ENCODE data around the gene ATP6V0E2. TPM values are rescaled to one million over a fixed set of nuclear protein-coding genes. Genes with fewer than 3 reads are reported as not detected.

Gene ATP6V0E2
- total and polyA plus RNA-seq, 3 donors from 2014 or later: 14.0 to 37.1 (median 30.3) TPM

DNA sequence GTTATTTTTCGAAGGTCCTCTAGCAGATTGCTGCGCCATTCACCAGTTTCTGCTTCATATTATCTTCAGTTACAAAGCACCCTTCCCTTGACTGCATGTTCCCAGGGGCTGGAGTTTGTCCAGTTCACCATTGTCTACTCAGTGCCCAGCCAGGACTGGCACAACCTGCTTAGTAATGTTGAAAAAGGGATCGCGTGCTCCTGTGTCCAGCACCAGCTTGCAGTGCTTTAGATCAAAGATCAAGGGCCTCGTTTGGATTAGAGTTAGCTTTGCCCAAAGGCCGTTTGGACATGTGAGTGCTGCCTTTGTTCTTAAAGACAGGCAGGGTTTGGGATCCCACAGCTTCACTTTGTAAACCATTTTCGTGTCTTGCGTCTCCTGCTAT lies 867 bp downstream of the ATP6V0E2 start:
- intact Hi-C loops (cut with DNase I; ENCODE audit: low total_unique reads): no loop called here

DNA sequence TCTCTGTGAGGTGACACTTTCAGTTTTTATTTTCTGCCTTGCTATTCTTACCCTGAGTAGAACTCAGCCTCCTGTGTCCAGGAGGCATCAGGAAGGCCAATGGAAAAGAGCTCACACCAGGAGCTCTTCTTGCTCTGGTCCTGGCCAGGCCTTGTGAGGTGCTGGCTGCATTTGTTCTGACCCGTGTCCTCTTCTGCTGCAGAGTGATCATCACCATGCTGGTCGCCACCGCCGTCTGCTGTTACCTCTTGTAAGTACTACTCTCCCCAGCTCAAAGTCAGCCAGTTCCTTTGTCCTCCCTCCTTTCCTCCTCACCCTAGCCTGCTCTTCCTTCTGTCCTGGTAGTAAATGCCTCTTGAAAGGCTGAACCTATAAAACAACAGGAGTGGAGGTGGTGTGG lies 1.6 kb downstream of the ATP6V0E2 start:
- no peak overlapping the region for H3K4me3 ChIP-seq
- intact Hi-C loops (cut with DNase I; ENCODE audit: low total_unique reads): no loop called here
- TF ChIP-seq POLR2A (IDR thresholded peaks at IDR 0.05): no peak
- TF ChIP-seq, protein P1, sequence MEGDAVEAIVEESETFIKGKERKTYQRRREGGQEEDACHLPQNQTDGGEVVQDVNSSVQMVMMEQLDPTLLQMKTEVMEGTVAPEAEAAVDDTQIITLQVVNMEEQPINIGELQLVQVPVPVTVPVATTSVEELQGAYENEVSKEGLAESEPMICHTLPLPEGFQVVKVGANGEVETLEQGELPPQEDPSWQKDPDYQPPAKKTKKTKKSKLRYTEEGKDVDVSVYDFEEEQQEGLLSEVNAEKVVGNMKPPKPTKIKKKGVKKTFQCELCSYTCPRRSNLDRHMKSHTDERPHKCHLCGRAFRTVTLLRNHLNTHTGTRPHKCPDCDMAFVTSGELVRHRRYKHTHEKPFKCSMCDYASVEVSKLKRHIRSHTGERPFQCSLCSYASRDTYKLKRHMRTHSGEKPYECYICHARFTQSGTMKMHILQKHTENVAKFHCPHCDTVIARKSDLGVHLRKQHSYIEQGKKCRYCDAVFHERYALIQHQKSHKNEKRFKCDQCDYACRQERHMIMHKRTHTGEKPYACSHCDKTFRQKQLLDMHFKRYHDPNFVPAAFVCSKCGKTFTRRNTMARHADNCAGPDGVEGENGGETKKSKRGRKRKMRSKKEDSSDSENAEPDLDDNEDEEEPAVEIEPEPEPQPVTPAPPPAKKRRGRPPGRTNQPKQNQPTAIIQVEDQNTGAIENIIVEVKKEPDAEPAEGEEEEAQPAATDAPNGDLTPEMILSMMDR (IDR thresholded peaks at IDR 0.05): no peak
- no peaks in the 10 kb centered on the region for H3K9me3 ChIP-seq
- H3K27me3 ChIP-seq: no peaks in the 10 kb centered on the region
- whole genome bisulfite sequencing, 2 donors: 93 to 94% methylated on average over 4 of the region's 4 CpGs
- H3K27ac ChIP-seq: no peak overlapping the region
- no peaks in the 10 kb centered on the region for H3K36me3 ChIP-seq (ENCODE audit: low read depth, missing control alignments)
- H3K4me1 ChIP-seq: peaks cover 4% of the 10 kb centered on the region
- peak; percentile 12 for DNase-seq

More for the DNA sequence above, 867 bp downstream of the ATP6V0E2 start:
- Histone ChIP-seq H3K9me3 (no peaks in the 10 kb centered on the region), H3K4me3 (no peak overlapping the region), H3K27me3 (no peaks in the 10 kb centered on the region), H3K36me3 (ENCODE audit: low read depth, missing control alignments) (no peaks in the 10 kb centered on the region), H3K27ac (no peak overlapping the region), H3K4me1 (peaks cover 4% of the 10 kb centered on the region)
- no peak for TF ChIP-seq POLR2A (IDR thresholded peaks at IDR 0.05)
- TF ChIP-seq, protein P1 (IDR thresholded peaks at IDR 0.05): no peak
- 52 to 59% methylated on average over 8 of the region's 8 CpGs for WGBS, 2 donors
- peak; percentile 10 for DNase-seq

DNA sequence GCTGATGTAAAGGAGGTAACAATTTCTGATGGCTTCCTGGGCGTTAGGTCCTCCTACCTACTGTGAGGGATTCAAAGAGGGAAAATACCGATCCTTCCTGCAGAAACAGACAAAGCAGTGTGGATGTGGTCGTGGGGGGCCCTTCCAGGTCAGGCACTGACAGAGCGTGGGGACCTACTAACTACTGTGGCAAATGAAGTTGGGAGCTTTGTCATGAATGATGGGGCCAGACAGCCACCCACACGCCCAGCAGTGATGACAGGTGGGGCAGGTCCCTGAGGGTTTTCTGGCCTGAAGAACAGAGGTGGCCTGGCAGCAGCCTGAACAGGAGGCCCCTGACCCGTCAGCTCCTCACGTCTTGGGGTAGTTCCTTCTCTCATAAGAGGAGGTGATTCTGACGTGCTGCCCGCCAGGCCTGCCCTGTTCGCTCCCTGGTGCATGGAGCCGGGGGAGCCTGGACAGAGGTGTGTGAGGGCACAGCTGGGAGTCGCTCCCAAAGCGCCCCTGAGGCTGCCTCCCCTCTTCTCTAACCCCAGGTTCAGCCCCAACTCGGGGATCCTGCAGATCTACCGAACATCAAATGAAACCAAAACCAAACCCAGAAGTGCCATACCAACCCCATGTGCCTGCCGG lies 4.2 kb downstream of the ATP6V0E2 start:
- no peaks in the 10 kb centered on the region for H3K27me3 ChIP-seq
- H3K36me3 ChIP-seq (ENCODE audit: low read depth, missing control alignments): no peaks in the 10 kb centered on the region
- no peak overlapping the region for H3K4me3 ChIP-seq
- H3K9me3 ChIP-seq: no peaks in the 10 kb centered on the region
- no peak for DNase-seq
- no peak overlapping the region for H3K27ac ChIP-seq
- peaks cover 11% of the 10 kb centered on the region for H3K4me1 ChIP-seq
- intact Hi-C loops (cut with DNase I; ENCODE audit: low total_unique reads): no loop called here
- 93 to 95% methylated on average over 12 to 16 of the region's 16 CpGs for WGBS, 2 donors
- TF ChIP-seq, protein P1 (IDR thresholded peaks at IDR 0.05): no peak
- TF ChIP-seq POLR2A (IDR thresholded peaks at IDR 0.05): no peak

DNA sequence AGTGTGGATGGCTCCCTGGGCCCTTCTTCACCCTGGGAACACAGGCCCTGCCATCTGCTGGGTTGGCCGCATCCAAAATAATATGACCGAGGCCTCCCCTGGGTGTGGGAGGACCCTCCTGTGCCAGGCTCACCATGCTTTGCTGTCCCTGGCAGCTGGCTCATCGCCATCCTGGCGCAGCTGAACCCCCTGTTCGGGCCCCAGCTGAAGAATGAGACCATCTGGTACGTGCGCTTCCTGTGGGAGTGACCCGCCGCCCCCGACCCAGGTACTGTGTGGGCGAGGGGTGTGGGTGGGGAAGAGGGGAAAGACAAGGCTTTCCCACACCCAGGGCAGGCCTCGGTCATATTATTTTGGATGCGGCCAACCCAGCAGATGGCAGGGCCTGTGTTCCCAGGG lies 4.8 kb downstream of the ATP6V0E2 start:
- WGBS, 2 donors: 85 to 87% methylated on average over 9 to 13 of the region's 13 CpGs
- Histone ChIP-seq H3K4me1 (peaks cover 15% of the 10 kb centered on the region), H3K9me3 (no peaks in the 10 kb centered on the region), H3K36me3 (ENCODE audit: low read depth, missing control alignments) (no peaks in the 10 kb centered on the region), H3K27me3 (no peaks in the 10 kb centered on the region), H3K4me3 (no peak overlapping the region), H3K27ac (no peak overlapping the region)
- intact Hi-C loops (cut with DNase I; ENCODE audit: low total_unique reads): no loop called here
- DNase-seq: no peak
- no peak for TF ChIP-seq POLR2A (IDR thresholded peaks at IDR 0.05)
- TF ChIP-seq, protein P1 (IDR thresholded peaks at IDR 0.05): no peak

DNA sequence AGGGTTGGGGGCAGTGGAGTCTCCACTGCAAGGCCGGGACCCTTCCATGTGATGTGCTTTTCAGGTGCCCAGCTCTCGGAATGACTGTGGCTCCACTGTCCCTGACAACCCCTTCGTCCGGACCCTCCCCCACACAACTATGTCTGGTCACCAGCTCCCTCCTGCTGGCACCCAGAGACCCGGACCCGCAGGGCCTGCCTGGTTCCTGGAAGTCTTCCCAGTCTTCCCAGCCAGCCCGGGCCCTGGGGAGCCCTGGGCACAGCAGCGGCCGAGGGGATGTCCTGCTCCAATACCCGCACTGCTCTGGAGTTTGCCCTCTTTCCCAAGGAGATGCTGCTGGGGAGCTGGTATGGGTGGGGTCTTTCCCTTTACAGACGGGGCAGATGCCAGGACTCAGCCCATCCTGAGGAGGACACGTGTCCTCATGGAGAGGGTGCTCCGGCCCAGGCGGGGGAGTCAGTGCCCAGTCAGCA lies 5.5 kb downstream of the ATP6V0E2 start:
- H3K4me3 ChIP-seq: no peak overlapping the region
- peaks cover 12% of the 10 kb centered on the region for H3K4me1 ChIP-seq
- intact Hi-C loops (cut with DNase I; ENCODE audit: low total_unique reads): no loop called here
- no peak for DNase-seq
- no peaks in the 10 kb centered on the region for H3K36me3 ChIP-seq (ENCODE audit: low read depth, missing control alignments)
- no peaks in the 10 kb centered on the region for H3K9me3 ChIP-seq
- H3K27me3 ChIP-seq: no peaks in the 10 kb centered on the region
- TF ChIP-seq, protein P1 (IDR thresholded peaks at IDR 0.05): no peak
- no peak for TF ChIP-seq POLR2A (IDR thresholded peaks at IDR 0.05)
- WGBS, 2 donors: 83 to 89% methylated on average over 6 to 12 of the region's 14 CpGs
- no peak overlapping the region for H3K27ac ChIP-seq
